T-helper 1 cell treated with Interleukin-12 subunit alpha and Interleukin-12 subunit beta and Interleukin-4 antibody, amounts not matched to agents 30 μg/mL and 1 μg/mL, for 36 hours (primary cell): ENCODE measurements around the gene PARD3.

Source experiments
- H3K27ac Mint-ChIP-seq: one replicate; pipeline ENCODE4 v1.8.0; 2021; ENCODE audit warnings: mild to moderate bottlenecking, mixed read lengths
- H3K27me3 Mint-ChIP-seq: one replicate; pipeline ENCODE4 v1.8.0; 2021; ENCODE audit warnings: low read depth, mixed read lengths
- H3K36me3 Mint-ChIP-seq: one replicate; pipeline ENCODE4 v1.8.0; 2021; ENCODE audit warnings: low read depth, mixed read lengths
- H3K4me1 Mint-ChIP-seq: one replicate; pipeline ENCODE4 v1.8.0; 2021; ENCODE audit warnings: low read depth, mixed read lengths
- H3K4me3 Mint-ChIP-seq: one replicate; pipeline ENCODE4 v1.8.0; 2021; ENCODE audit warnings: mild to moderate bottlenecking, moderate library complexity, mixed read lengths
- H3K9me3 Mint-ChIP-seq: one replicate; pipeline ENCODE4 v1.8.0; 2021; ENCODE audit warnings: mixed read lengths

PARD3 gene

GRCh38 chr10:34687434-34688210 is 127.5 kb downstream of the PARD3 start:
- Mint-ChIP-seq H3K4me1 (no peaks in the 10 kb centered on the region), H3K27ac (no peak overlapping the region), H3K4me3 (no peak overlapping the region), H3K27me3 (no peaks in the 10 kb centered on the region), H3K36me3 (no peaks in the 10 kb centered on the region), H3K9me3 (no peaks in the 10 kb centered on the region)

- no peak overlapping the region for H3K27ac Mint-ChIP-seq
Observed at GRCh38 chr10:34682580-34682979, 132.5 kb downstream of the PARD3 start.

GRCh38 chr10:34681933-34682332 is 133.2 kb downstream of the PARD3 start:
- H3K4me1 Mint-ChIP-seq: no peaks in the 10 kb centered on the region
- H3K27me3 Mint-ChIP-seq: no peaks in the 10 kb centered on the region
- H3K9me3 Mint-ChIP-seq: no peaks in the 10 kb centered on the region
- H3K4me3 Mint-ChIP-seq: no peak overlapping the region
- H3K27ac Mint-ChIP-seq: no peak overlapping the region
- H3K36me3 Mint-ChIP-seq: no peaks in the 10 kb centered on the region

More at GRCh38 chr10:34682580-34682979, 132.5 kb downstream of the PARD3 start:
- Mint-ChIP-seq H3K4me1 (no peaks in the 10 kb centered on the region), H3K36me3 (no peaks in the 10 kb centered on the region), H3K27me3 (no peaks in the 10 kb centered on the region), H3K9me3 (no peaks in the 10 kb centered on the region), H3K4me3 (no peak overlapping the region)

- peaks cover 11% of the 10 kb centered on the region for H3K27me3 Mint-ChIP-seq
- H3K4me1 Mint-ChIP-seq: no peaks in the 10 kb centered on the region
- H3K4me3 Mint-ChIP-seq: no peak overlapping the region
- H3K36me3 Mint-ChIP-seq: no peaks in the 10 kb centered on the region
- H3K9me3 Mint-ChIP-seq: no peaks in the 10 kb centered on the region
- H3K27ac Mint-ChIP-seq: no peak overlapping the region
Observed at GRCh38 chr10:34679177-34679576, 135.9 kb downstream of the PARD3 start.

GRCh38 chr10:34677591-34677990 is 137.5 kb downstream of the PARD3 start:
- Mint-ChIP-seq H3K4me1 (no peaks in the 10 kb centered on the region), H3K36me3 (no peaks in the 10 kb centered on the region), H3K9me3 (no peaks in the 10 kb centered on the region), H3K4me3 (no peak overlapping the region), H3K27ac (no peak overlapping the region), H3K27me3 (peaks cover 15% of the 10 kb centered on the region)

GRCh38 chr10:34677132-34677531 is 138.0 kb downstream of the PARD3 start:
- Mint-ChIP-seq H3K27ac (no peak overlapping the region), H3K9me3 (no peaks in the 10 kb centered on the region), H3K4me1 (no peaks in the 10 kb centered on the region), H3K27me3 (peaks cover 15% of the 10 kb centered on the region), H3K36me3 (no peaks in the 10 kb centered on the region), H3K4me3 (no peak overlapping the region)

GRCh38 chr10:34674176-34674575 is 140.9 kb downstream of the PARD3 start:
- no peaks in the 10 kb centered on the region for H3K9me3 Mint-ChIP-seq
- no peaks in the 10 kb centered on the region for H3K4me1 Mint-ChIP-seq
- no peak overlapping the region for H3K4me3 Mint-ChIP-seq
- H3K27me3 Mint-ChIP-seq: peaks cover 15% of the 10 kb centered on the region
- H3K36me3 Mint-ChIP-seq: no peaks in the 10 kb centered on the region
- H3K27ac Mint-ChIP-seq: no peak overlapping the region

- Mint-ChIP-seq H3K36me3 (no peaks in the 10 kb centered on the region), H3K27ac (no peak overlapping the region), H3K4me1 (no peaks in the 10 kb centered on the region), H3K27me3 (peaks cover 4% of the 10 kb centered on the region), H3K4me3 (no peak overlapping the region), H3K9me3 (no peaks in the 10 kb centered on the region)
Observed at GRCh38 chr10:34670081-34670480, 145.0 kb downstream of the PARD3 start.

GRCh38 chr10:34669079-34669478 is 146.0 kb downstream of the PARD3 start:
- H3K4me3 Mint-ChIP-seq: no peak overlapping the region

GRCh38 chr10:34667177-34667576 is 147.9 kb downstream of the PARD3 start:
- H3K4me1 Mint-ChIP-seq: no peaks in the 10 kb centered on the region
- no peaks in the 10 kb centered on the region for H3K27me3 Mint-ChIP-seq
- no peak overlapping the region for H3K27ac Mint-ChIP-seq
- no peak overlapping the region for H3K4me3 Mint-ChIP-seq
- H3K36me3 Mint-ChIP-seq: no peaks in the 10 kb centered on the region
- H3K9me3 Mint-ChIP-seq: no peaks in the 10 kb centered on the region

More at GRCh38 chr10:34669079-34669478, 146.0 kb downstream of the PARD3 start:
- no peaks in the 10 kb centered on the region for H3K36me3 Mint-ChIP-seq
- H3K27ac Mint-ChIP-seq: no peak overlapping the region
- no peaks in the 10 kb centered on the region for H3K9me3 Mint-ChIP-seq
- peaks cover 4% of the 10 kb centered on the region for H3K27me3 Mint-ChIP-seq
- H3K4me1 Mint-ChIP-seq: no peaks in the 10 kb centered on the region

- no peaks in the 10 kb centered on the region for H3K27me3 Mint-ChIP-seq
- H3K9me3 Mint-ChIP-seq: no peaks in the 10 kb centered on the region
- no peak overlapping the region for H3K27ac Mint-ChIP-seq
- no peaks in the 10 kb centered on the region for H3K36me3 Mint-ChIP-seq
- H3K4me3 Mint-ChIP-seq: no peak overlapping the region
- no peaks in the 10 kb centered on the region for H3K4me1 Mint-ChIP-seq
Observed at GRCh38 chr10:34666008-34666704, 148.9 kb downstream of the PARD3 start.

GRCh38 chr10:34664706-34665105 is 150.4 kb downstream of the PARD3 start:
- no peaks in the 10 kb centered on the region for H3K9me3 Mint-ChIP-seq
- no peaks in the 10 kb centered on the region for H3K27me3 Mint-ChIP-seq
- no peak overlapping the region for H3K4me3 Mint-ChIP-seq
- no peak overlapping the region for H3K27ac Mint-ChIP-seq
- H3K4me1 Mint-ChIP-seq: no peaks in the 10 kb centered on the region
- no peaks in the 10 kb centered on the region for H3K36me3 Mint-ChIP-seq

- Mint-ChIP-seq H3K27me3 (no peaks in the 10 kb centered on the region), H3K9me3 (no peaks in the 10 kb centered on the region), H3K27ac (no peak overlapping the region), H3K4me1 (no peaks in the 10 kb centered on the region), H3K36me3 (no peaks in the 10 kb centered on the region), H3K4me3 (no peak overlapping the region)
Observed at GRCh38 chr10:34661580-34661979, 153.5 kb downstream of the PARD3 start.

- H3K9me3 Mint-ChIP-seq: no peaks in the 10 kb centered on the region
- H3K4me3 Mint-ChIP-seq: no peak overlapping the region
Observed at GRCh38 chr10:34658934-34659333, 156.2 kb downstream of the PARD3 start.

GRCh38 chr10:34656661-34657060 is 158.4 kb downstream of the PARD3 start:
- H3K27ac Mint-ChIP-seq: no peak overlapping the region
- no peaks in the 10 kb centered on the region for H3K27me3 Mint-ChIP-seq
- H3K9me3 Mint-ChIP-seq: no peaks in the 10 kb centered on the region
- H3K4me1 Mint-ChIP-seq: no peaks in the 10 kb centered on the region
- no peaks in the 10 kb centered on the region for H3K36me3 Mint-ChIP-seq
- H3K4me3 Mint-ChIP-seq: no peak overlapping the region

More at GRCh38 chr10:34658934-34659333, 156.2 kb downstream of the PARD3 start:
- no peaks in the 10 kb centered on the region for H3K36me3 Mint-ChIP-seq
- H3K27me3 Mint-ChIP-seq: no peaks in the 10 kb centered on the region
- no peaks in the 10 kb centered on the region for H3K4me1 Mint-ChIP-seq
- no peak overlapping the region for H3K27ac Mint-ChIP-seq
